Ureter (tissue), 1 donor: Measurements from ENCODE around the gene KIF3A. TPM values are rescaled to one million over a fixed set of nuclear protein-coding genes. Genes with fewer than 3 reads are reported as not detected.

ENCODE experiments used
- DNase-seq: peaks from one replicate; pipeline ENCODE4 v3.0.0-alpha.2; 2020; ENCODE audit warnings: low spot score
- total RNA-seq: library from RNA; stranded (reverse); gene quantifications from one replicate; pipeline ENCODE4 v1.2.4, GENCODE V29; 2023
- donor health status: DM: yes; HTN: yes; CAD: no.

The KIF3A gene
- 19.9 TPM for total RNA-seq

- peak; percentile 95 for DNase-seq
Measured at GRCh38 chr5:132736853-132737833, at the start of gene KIF3A. KIF3A (minus strand) TSS chr5:132737546; CDS start chr5:132737419, 127 bp downstream.

DNA sequence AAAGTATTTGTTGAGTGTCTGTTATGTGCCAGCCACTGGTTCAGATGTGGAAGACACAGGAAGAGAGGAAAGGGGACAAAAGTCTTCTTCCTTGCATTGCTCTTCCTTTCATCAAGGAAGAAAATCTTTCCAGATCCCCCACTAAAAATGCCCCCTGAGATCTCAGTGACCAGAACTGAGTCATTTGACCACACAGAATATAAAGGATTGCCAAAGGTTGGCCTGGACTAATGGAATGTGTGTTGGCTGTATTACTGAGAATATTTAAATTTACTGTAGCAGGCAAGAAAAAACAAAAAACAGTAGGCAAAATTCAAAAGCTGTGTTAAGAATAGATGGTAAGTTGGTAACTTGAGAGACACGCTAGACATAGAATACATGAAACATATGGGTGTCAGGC lies 49.7 kb upstream of the KIF3A start:
- DNase-seq, result no peak

DNA sequence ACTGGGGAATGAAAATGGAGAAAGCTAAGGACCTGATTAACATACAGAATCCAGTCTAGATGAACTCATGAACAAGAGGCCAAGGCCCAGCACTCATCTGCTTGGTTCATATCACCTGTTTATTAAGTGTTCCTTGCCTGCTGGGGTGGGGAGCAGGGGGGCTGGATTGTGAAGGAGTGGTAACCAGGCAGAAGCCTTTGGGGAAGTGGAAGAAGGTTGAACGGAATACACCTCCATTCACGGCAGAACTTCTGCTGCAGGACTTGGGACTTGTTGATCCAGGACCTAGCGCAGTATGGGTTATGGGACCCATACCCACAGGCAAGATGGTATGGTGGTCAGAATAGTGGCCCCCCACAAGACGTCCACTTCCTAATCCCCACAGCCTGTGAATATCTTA lies 48.5 kb upstream of the KIF3A start:
- no peak for DNase-seq

DNA sequence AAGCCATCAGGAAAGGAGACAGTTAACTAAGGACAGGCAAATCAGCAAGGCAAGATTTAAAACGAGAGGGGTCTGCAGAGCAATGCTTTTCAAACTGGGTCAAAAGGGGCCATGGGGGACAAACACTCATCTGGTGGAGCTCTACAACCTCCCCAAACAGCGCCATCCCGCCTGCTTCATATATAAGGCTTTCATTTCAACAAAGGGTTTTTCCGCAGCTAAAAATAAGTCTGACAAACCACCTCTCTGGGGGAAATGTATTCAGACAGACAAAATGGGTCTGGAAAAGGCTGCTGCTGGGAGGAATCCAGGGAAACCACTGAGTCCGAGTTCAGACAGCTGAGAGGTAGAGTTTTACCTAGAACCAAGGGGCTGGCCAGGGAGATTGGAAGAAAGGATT lies 48.0 kb upstream of the KIF3A start:
- no peak for DNase-seq

DNA sequence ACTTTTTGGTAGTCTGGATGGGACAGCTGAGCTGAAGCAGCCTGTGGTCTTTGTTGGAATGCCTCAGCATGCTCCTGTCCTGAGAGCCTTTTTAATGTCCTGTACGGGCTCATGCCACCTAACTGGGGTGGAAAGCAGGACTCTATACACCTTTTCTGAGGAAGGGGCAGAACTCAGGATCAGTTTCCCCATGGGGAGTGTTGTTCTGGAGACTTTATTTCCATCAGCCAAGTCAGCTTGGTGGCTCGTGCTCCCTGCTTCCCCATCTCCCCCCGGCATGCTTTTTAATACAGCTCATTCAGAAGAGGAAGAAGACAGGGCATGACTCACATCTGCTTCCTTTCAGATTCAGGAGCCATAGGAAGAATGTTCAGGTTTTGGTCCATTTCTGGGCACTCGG lies 44.8 kb upstream of the KIF3A start:
- DNase-seq, result no peak

GRCh38 chr5:132781029-132781428 lies 43.7 kb upstream of the KIF3A start:
- no peak for DNase-seq

DNA sequence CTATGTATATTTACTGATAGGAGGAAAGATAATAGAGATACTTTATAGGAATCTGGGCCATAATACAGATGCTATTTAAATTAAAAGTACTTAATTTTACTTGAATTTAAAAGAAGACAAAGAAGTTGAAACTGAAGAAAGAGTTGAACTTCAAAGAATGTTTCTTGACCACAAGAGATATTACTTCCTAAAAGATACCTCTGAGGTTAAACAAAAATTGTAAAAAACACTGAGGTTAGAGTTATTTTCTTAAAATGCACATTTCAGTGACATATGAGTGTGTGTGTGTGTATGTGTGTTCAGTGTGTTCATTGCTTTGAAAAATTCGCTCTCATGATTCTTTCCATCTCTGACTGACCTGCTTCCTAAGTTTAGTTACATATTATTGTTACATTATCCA lies 43.2 kb upstream of the KIF3A start:
- DNase-seq, result no peak

GRCh38 chr5:132779961-132780360 lies 42.6 kb upstream of the KIF3A start:
- DNase-seq, result no peak

- DNase-seq, result no peak
Measured at GRCh38 chr5:132778856-132779255, 41.5 kb upstream of the KIF3A start.

GRCh38 chr5:132778129-132778528 lies 40.8 kb upstream of the KIF3A start:
- DNase-seq, result no peak

DNA sequence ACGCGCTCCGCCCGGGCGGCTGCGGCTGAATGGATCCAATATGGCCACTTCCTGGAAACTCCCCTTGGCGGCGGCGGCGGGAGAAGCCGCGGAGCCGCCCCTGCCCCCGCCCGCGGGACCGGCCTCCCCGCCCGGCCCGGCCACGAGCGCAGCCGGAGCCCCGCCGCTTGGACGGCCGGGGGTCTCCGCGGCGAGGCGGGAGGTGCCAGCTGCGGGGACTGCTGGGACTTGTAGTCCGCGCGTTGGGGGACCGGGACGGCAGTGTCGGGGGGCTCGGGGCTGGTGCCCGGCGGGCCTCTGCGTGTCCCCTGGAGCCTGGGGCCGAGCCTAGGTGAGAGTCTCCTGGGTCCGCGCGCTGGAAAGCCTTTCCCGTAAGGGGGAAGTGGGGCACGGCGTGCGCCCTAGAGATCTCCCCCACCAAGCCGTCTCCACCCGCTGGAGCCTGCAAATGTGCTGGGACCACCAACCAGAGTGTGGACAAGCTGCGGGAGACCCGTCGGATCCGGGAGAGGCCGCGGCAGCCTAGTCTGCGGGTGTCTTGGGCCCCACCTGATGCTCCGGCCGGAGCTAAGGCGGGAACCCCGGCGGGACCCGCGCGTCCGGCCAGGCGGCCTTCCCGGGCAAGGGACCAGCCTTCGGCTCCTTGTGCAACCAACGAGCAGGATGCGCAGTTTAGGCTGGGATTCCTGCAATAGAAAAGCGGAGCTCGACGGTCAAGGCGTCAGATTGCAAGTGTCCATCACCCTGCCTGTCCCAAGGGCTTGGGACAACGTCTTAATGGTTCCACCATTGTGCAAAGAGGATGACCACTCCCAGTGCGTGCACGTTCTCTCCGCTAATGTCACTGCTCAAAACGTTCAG lies 40.1 kb upstream of the KIF3A start, which contains the start of gene SEPTIN8:
Gene SEPTIN8, minus strand, starts transcription at position 31 of the 861 bp plus-strand sequence. CDS start 102 bp downstream, outside the sequence.
- DNase-seq, result no peak

- no peak for DNase-seq
Measured at GRCh38 chr5:132776938-132777208, 39.5 kb upstream of the KIF3A start.

GRCh38 chr5:132776131-132776937 lies 39.0 kb upstream of the KIF3A start:
- no peak for DNase-seq

- no peak for DNase-seq
Measured at GRCh38 chr5:132775476-132775961, 38.2 kb upstream of the KIF3A start.

DNA sequence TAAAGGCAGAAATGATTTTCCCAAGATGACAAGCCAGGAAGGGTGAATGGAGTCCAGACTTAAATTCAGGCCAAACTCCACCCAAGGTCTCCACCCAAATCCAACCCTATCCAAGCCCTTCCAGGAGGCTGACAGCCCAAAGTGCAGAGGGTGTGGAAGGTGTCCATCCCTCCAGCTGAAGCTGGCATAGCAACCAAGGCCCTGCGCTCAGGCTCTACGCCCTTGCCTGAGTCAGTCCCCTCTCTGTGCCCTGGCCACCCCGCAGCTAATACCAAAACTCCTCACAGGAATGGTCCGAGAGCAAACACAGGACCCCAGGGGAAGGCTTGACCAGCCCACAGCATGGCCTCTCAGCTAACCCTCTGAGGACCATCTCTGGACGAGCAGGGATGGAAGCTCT lies 37.5 kb upstream of the KIF3A start:
- no peak for DNase-seq

DNA sequence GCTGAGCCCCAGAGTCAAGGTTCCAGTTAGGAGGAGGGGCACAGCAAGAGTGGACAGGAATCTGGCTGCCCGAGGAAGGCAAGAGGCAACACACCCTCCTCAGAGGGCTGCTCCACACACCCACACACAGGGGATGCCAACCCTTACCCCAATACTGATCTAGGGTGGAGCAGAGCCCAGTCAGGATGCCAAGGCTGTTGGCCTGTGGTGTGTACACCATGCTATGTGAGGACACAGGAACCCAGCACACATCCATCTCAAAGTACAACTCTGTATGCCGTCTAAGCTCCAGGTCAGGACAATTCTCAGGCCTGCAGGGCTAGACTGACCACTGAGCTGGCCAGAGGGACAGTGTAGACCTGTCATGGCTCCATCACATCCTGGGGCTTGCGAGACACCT lies 37.1 kb upstream of the KIF3A start:
- peak; percentile 72 for DNase-seq

DNA sequence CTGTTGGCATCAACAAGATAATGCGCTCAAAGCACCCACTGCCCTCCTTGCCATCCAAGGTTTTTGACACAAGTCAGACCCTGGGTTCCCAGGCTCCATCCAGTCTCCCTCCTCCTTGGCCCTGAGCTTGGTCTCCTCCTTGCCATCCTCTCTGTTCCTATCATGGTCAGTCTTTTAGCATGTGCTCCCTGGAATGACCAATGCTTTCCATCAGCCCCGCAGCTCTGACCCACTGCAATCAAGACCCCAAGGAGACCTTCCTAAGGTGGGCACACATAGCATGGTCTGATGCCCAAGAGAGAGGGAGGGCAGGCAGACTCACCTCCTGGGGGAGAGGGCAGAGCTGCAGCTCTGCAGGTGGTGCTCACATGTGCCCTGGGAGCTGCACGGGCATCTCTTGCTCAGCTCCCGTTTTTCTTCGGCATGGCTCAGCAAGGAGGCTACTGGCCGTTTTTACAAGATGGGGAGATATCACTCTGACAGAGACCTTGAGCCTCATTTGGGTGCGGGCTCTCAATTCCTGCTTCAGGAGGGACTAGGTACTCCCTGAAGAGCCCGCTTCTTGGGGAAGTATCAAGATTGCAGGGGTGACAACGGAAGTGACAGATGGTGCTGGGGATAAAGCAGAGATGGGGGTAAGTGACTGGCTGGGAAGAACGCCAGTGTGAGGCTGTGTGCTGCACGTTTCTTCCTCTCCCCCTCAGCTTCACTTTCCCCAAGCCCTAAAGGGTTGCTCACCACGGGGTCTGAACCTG lies 36.4 kb upstream of the KIF3A start:
- DNase-seq, result no peak

GRCh38 chr5:132773114-132773513 lies 35.8 kb upstream of the KIF3A start:
- DNase-seq, result no peak

- no peak for DNase-seq
Measured at GRCh38 chr5:132772291-132773070, 35.1 kb upstream of the KIF3A start.

DNA sequence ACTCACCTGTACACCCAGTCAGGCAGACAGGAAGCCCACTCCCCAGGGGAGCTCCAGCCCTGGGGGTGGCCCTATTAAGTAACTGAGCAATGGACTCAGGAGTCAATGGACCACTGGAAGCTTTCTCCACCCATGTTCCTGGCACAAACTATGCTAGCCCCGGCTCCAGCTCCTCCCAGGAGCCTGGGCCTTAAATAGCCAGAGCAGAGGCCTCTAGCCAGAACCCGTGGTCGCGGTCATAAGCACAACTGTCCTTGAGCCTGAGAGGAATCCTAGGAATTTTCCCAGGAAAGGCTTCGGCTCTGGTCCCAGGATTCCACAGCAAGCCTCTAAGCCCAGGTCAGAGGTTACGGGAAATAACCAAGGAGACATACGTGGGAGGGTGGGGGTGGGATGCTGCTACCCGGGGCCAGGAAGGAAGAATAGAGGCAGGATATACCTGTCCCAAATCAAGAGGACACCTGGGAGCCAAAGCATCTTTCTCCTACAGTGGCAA lies 34.2 kb upstream of the KIF3A start:
- no peak for DNase-seq
